Chondrocyte (in vitro differentiated cells): ENCODE results near the gene DENND1A. TPM values are rescaled to one million over a fixed set of nuclear protein-coding genes. Genes with fewer than 3 reads are reported as not detected.

Experiments used
- DNase-seq: peaks from one replicate; pipeline ENCODE4 v3.0.0; 2021; ENCODE audit warnings: mixed read lengths, low spot score
- H3K27ac Mint-ChIP-seq: one replicate; pipeline ENCODE4 v1.8.0; 2021; ENCODE audit warnings: mild to moderate bottlenecking, moderate library complexity, mixed read lengths; ENCODE audit not compliant: unreplicated experiment
- H3K27me3 Mint-ChIP-seq: 2 replicates; pipeline ENCODE4 v1.8.0; 2021; ENCODE audit warnings: low read depth, mixed read lengths
- H3K36me3 Mint-ChIP-seq: 2 replicates; pipeline ENCODE4 v1.8.0; 2021; ENCODE audit warnings: low read depth, mixed read lengths
- H3K4me1 Mint-ChIP-seq: 2 replicates; pipeline ENCODE4 v1.8.0; 2021; ENCODE audit warnings: low read depth, mild to moderate bottlenecking, mixed read lengths
- H3K4me3 Mint-ChIP-seq: one replicate; pipeline ENCODE4 v1.8.0; 2021; ENCODE audit warnings: mild to moderate bottlenecking, moderate library complexity, mixed read lengths; ENCODE audit not compliant: unreplicated experiment
- H3K9me3 Mint-ChIP-seq: 2 replicates; pipeline ENCODE4 v1.8.0; 2021; ENCODE audit warnings: low read depth, mixed read lengths
- total RNA-seq: library from RNA; stranded (reverse); gene quantifications from 3 replicates; pipeline ENCODE4 v1.2.1, GENCODE V29; 2021
- TF ChIP-seq, protein P1 (sequence below): fragments of 200-600 bp; sonication (generic); IDR thresholded peaks from 2 replicates; pipeline ENCODE4 v1.5.0; 2021; ENCODE audit warnings: antibody characterized with exemption, mild to moderate bottlenecking, moderate library complexity

DENND1A gene
- total RNA-seq, 1 donor from 2014 or later: 15.3 TPM

DNA sequence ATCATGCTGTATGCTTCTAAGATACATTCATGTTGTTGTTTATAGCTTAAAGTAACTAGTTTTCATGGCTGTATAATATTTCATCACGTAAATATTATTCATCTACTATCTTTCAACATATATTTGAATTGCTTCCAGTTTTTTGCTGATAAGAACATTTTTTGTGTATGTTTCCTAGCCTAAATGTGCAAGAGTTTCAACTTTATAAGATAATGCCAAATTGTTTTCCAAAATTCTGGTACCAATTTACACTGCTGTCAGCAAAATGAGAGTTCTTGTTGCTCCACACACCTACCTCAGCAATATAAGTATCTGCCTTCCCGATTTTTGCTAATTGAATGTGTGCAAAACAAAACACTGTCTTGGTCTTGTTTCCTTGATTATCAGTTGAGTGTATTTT, 395.6 kb downstream of the DENND1A start:
- H3K27me3 Mint-ChIP-seq: no peaks in the 10 kb centered on the region
- no peak overlapping the region for H3K27ac Mint-ChIP-seq
- peaks cover 13% of the 10 kb centered on the region for H3K36me3 Mint-ChIP-seq
- TF ChIP-seq, protein P1, sequence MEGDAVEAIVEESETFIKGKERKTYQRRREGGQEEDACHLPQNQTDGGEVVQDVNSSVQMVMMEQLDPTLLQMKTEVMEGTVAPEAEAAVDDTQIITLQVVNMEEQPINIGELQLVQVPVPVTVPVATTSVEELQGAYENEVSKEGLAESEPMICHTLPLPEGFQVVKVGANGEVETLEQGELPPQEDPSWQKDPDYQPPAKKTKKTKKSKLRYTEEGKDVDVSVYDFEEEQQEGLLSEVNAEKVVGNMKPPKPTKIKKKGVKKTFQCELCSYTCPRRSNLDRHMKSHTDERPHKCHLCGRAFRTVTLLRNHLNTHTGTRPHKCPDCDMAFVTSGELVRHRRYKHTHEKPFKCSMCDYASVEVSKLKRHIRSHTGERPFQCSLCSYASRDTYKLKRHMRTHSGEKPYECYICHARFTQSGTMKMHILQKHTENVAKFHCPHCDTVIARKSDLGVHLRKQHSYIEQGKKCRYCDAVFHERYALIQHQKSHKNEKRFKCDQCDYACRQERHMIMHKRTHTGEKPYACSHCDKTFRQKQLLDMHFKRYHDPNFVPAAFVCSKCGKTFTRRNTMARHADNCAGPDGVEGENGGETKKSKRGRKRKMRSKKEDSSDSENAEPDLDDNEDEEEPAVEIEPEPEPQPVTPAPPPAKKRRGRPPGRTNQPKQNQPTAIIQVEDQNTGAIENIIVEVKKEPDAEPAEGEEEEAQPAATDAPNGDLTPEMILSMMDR: no peak
- H3K4me1 Mint-ChIP-seq: no peaks in the 10 kb centered on the region
- no peak for DNase-seq
- no peak overlapping the region for H3K4me3 Mint-ChIP-seq
- H3K9me3 Mint-ChIP-seq: peaks cover 14% of the 10 kb centered on the region

DNA sequence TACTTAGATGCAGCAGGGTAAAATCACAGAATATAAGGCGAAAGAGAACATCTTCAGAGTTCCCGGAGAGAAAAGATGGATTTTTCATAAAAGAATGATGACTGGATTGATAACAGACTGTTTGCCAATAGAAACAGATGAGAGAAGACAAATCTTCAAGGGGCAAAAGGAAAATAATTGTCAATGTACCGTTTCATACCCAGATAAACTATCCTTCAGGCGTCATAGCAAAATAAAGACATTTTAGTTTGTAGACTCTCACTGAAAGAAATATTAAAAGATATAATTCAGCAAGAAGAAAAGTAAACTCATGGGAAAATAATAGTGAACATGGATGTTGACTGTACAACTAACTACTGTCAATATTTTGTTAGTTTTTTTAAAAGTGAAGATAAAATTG, 399.7 kb downstream of the DENND1A start:
- no peak overlapping the region for H3K4me3 Mint-ChIP-seq
- H3K36me3 Mint-ChIP-seq: peaks cover 8% of the 10 kb centered on the region
- H3K27me3 Mint-ChIP-seq: no peaks in the 10 kb centered on the region

DNA sequence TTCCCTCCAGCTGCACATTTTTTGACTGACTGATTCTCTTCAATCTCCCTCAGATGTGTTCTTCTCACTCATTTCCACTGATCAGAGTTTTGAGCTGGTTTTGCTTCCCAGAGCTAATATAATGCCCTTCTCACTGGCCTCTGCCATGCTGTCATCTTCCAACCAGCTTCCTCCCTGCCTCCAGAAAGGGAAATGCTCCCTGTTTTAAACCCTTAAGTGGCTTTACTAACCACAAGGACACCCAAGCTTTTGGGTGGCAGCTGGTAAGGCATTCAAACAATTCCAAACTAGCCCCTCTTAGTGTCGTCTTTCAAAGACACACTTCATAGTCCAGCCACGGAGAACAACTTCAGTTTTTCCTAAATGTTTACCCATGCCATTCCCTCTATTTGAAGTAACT, 401.4 kb downstream of the DENND1A start:
- TF ChIP-seq, protein P1: no peak
- no peak overlapping the region for H3K4me3 Mint-ChIP-seq
- DNase-seq: no peak
- H3K36me3 Mint-ChIP-seq: peaks cover 8% of the 10 kb centered on the region
- no peaks in the 10 kb centered on the region for H3K27me3 Mint-ChIP-seq
- H3K4me1 Mint-ChIP-seq: no peaks in the 10 kb centered on the region
- H3K27ac Mint-ChIP-seq: no peak overlapping the region
- peaks cover 12% of the 10 kb centered on the region for H3K9me3 Mint-ChIP-seq

More for the DNA sequence above, 399.7 kb downstream of the DENND1A start:
- no peak overlapping the region for H3K27ac Mint-ChIP-seq
- DNase-seq: no peak
- H3K4me1 Mint-ChIP-seq: no peaks in the 10 kb centered on the region
- H3K9me3 Mint-ChIP-seq: peaks cover 16% of the 10 kb centered on the region
- TF ChIP-seq, protein P1: no peak

DNA sequence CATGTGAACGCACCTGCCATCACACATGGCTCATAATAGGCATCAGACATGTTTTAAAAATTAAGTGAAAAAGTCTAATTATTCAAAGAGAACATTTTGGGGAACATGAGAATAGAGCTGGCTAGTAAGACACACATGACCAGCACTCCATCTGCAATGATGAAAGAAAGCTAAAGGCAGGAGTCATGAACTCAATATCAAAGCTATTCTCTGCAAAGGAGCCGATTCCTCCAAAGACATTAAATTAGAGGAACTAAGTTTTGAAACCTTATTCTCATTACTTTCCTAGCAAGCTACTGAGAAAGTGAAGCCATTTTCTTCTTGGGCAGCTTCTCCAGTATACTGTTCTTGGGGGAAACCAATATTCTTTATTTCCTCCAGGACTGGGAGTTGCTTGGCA, 401.9 kb downstream of the DENND1A start:
- H3K27me3 Mint-ChIP-seq: no peaks in the 10 kb centered on the region
- TF ChIP-seq, protein P1: no peak
- no peak overlapping the region for H3K4me3 Mint-ChIP-seq
- no peak overlapping the region for H3K27ac Mint-ChIP-seq
- peaks cover 8% of the 10 kb centered on the region for H3K36me3 Mint-ChIP-seq
- H3K9me3 Mint-ChIP-seq: peaks cover 12% of the 10 kb centered on the region
- H3K4me1 Mint-ChIP-seq: no peaks in the 10 kb centered on the region
- DNase-seq: no peak

DNA sequence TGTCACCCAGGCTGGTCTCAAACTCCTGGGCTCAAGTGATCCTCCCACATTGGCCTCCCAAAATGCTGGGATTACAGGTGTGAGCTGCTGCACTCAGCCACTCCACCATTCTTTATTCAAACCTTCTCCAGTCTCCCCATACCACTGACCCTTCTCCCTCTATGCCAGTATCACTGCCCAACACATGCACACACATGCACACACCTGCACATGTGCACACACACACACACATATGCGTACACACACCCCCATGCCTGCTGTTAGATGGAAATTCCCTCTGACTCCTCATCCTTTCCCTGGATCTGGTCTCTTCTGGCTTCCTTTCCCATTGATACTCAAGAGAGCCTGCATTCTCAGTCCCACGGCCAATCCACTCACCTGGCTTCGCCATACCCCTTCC, 404.0 kb downstream of the DENND1A start:
- no peaks in the 10 kb centered on the region for H3K27me3 Mint-ChIP-seq

More for the DNA sequence above, 404.0 kb downstream of the DENND1A start:
- no peak overlapping the region for H3K27ac Mint-ChIP-seq
- TF ChIP-seq, protein P1: no peak
- H3K4me1 Mint-ChIP-seq: no peaks in the 10 kb centered on the region
- H3K4me3 Mint-ChIP-seq: no peak overlapping the region
- H3K9me3 Mint-ChIP-seq: peaks cover 12% of the 10 kb centered on the region
- H3K36me3 Mint-ChIP-seq: peaks cover 8% of the 10 kb centered on the region
- DNase-seq: no peak
